Right ventricle myocardium inferior (tissue), 1 donor: Measurements from ENCODE around the gene LCP1. TPM values are rescaled to one million over a fixed set of nuclear protein-coding genes. Genes with fewer than 3 reads are reported as not detected.
A peak's percentile ranks its signal among the peaks of the same experiment; 100 is the strongest.
"Not testable (repeated sequence)": the region's sequence is repeated elsewhere in the genome, so short reads cannot be mapped to it uniquely, and the experiment has no call there.

Experiments used
- ATAC-seq: fragments of 200-7000 bp; cut with Tn5 transposase; one replicate; pipeline ENCODE4 v1.9.1; 2020; ENCODE audit warnings: mild to moderate bottlenecking, moderate library complexity
- DNase-seq: peaks from one replicate; pipeline ENCODE4 v3.0.0; 2021; ENCODE audit errors: missing footprints
- intact Hi-C: fragments of 100-400 bp; cut with DNase I; formaldehyde crosslinking; loops from one replicate; pipeline ENCODE4 v1.11.0; 2022
- total RNA-seq: library from RNA; stranded (reverse); fragmentation: NEBNext Ultra II Directional; extraction: Animal tissue kit (Norgen Biotek cat#: 25700); gene quantifications from one replicate; pipeline ENCODE4 v1.2.1, GENCODE V29; 2021
- donor health status: DM: no; HTN: yes; CAD: no; lungs with severe emphysema.

The LCP1 gene
- total RNA-seq, 1 donor from 2014 or later, result 26.4 TPM

- intact Hi-C loops, result no loop called here
- no peak for DNase-seq
- ATAC-seq, result no peak
Measured at GRCh38 chr13:46166224-46166584, 15.8 kb downstream of the LCP1 start.

DNA sequence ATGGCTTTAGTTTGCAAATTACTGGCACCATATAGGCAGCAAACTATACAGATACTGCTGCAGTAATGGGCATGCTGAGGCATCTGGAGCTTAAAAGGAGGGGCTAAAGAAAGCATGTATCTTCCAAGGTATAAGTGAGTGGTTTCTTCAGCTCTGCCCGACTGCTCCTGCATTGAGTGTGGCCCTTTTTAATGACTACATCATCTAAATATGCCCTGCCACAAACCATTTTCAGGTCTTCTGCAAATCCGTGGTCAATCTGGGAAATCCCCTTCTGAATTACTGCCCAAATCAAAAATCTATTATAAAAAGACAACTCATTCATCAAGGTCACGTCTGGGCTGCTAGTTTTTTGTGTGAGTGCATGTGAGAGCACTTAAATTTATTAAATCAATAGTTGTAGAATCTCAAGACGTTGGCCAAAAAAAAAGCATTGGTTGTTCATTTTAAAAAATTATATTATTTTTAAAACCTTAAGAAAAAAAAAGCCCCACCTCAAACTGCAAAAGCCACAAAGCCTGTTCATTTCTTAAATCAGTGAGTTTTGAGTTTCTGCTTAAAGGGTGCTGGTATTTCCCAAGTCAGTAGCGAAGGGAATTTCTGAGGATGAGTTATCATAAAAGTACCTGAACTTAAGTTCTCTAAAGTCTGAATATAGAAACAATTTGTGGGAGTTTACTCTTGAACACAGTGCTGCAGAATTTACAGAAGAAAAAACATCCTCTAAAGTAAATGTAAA, 16.3 kb downstream of the LCP1 start:
- no peak for ATAC-seq
- DNase-seq, result no peak
- intact Hi-C loops, result no loop called here

DNA sequence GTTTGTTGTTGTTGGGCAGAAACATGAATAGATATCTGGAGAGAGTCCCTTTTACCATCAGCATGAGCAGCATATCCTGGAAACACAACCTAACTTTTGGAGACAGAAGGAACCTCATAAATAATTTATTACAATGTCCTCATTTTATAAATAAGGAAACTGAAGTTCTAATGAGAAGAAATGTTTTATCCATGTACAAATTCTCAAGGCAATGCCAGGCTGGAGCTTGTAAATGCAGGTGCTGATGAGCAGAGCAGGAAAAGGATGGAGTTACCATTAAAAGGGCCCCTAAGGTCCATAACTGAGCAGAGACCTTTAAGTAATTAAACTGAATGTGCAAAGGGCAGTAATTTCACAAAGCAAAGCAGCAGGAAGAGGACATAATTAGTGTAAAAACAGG, 17.3 kb downstream of the LCP1 start:
- intact Hi-C loops, result loop anchor here (5.0 kb wide), 1 partner anchor 542 kb away; no protein-coding TSS in a partner anchor
- ATAC-seq (no peak), DNase-seq (no peak)

- not testable (repeated sequence) for DNase-seq, ATAC-seq
- intact Hi-C loops, result loop anchor here (5.0 kb wide), 1 partner anchor 540 kb away; no protein-coding TSS in a partner anchor
Measured at GRCh38 chr13:46162741-46163140, 19.2 kb downstream of the LCP1 start.

DNA sequence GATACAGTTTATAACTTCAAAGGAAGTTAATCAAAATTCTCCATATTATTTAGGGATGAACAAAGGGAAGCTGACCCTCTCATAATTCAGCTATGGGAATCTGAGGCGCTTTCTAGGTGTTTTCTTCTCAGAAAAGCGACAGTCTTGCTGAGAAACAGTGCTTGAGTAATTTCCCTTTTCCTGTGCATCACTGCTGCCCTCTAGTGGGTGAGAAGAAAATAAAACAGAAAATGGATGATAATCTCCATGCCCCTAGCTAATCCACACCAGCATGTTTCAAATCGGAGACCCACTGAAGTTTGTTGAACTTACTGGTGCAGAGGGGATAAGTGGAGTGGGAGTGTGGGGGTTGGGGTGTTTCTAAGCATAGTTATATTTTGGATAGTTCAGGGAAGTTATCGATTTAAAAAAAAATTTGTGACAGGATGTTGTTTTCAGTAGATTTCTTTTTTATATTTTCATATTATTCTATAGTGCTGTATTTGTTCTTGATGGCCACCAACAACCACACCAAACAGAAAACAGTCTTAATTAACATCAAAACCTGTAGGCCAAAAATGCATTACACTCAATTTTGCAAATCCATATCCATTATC, 21.4 kb downstream of the LCP1 start:
- DNase-seq (no peak), ATAC-seq (peak; percentile 52)
- intact Hi-C loops, result loop anchor here (5.0 kb wide), 1 partner anchor 538 kb away; no protein-coding TSS in a partner anchor

- DNase-seq (no peak), ATAC-seq (no peak)
- intact Hi-C loops, result loop anchor here (5.0 kb wide), 1 partner anchor 538 kb away; no protein-coding TSS in a partner anchor
Measured at GRCh38 chr13:46160065-46160464, 21.9 kb downstream of the LCP1 start.

DNA sequence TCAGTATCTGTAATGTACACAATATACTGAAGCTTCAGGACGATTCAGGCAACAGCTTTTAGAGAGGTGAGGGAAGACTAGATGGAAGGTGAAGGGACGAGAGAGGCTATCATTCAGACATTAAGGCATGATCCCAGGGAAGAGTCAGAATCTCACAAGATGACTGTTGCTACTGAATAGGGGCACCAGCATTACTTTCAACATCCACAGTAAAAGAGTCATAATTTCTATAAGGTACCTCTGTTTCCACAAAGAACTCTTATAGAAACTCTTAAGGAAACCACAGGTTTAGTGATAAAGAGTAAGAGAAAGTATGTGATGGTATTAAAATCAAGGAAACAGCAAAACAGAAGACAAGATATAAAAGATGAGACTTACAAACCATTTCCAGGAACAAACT, 23.0 kb downstream of the LCP1 start:
- DNase-seq (no peak), ATAC-seq (no peak)
- intact Hi-C loops, result no loop called here

DNA sequence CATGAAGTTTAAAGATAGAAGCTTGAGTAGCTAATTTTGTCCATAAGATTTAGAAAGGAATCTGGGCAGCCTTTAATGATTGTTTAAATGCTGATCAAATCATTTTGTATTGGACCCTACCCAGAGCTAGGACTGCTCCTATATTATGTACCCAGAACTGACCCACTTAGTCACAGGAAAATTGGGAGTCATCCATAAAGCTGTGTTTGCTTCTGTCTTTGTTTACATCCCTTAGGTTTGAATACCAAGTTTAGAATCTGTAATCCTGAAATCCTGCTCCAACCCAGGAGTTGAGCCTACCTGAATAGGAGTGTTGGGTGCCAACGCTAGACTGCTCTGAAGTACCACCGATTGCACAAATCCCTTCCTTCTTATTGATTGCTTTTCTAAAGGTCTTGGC, 23.8 kb downstream of the LCP1 start:
- DNase-seq, result no peak
- ATAC-seq, result no peak
- intact Hi-C loops, result no loop called here

DNA sequence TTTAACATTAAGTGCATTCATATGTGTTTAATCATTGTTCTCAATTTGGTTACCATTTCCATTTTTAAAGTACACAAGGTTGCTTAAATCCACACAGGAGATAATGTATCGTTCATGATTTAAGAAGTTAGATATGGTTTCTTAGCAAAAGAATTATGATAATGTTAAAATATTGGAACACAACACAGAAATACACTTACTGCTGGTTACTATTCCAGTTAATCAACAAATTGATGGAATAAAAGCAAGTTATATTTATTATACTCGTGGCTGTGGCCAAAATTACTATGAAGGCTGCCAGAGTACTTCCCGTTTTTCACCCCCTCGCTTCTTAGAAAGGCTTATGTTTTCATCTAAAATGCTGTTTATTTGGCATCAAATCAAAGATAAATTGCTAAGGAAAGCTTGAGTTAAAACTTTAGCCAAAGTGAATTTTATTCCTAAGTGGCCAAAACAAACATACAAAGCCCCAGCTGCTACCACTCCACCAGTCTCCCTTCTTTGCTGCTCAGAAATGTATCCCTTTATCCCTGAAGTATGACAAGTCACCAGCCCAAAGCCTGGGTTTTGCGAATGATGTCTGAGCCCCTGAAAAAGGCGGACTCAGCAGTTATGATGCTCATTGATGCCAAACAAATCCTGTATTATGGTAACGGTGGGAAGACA, 27.7 kb downstream of the LCP1 start:
- intact Hi-C loops, result no loop called here
- ATAC-seq (peak; percentile 34), DNase-seq (no peak)

DNA sequence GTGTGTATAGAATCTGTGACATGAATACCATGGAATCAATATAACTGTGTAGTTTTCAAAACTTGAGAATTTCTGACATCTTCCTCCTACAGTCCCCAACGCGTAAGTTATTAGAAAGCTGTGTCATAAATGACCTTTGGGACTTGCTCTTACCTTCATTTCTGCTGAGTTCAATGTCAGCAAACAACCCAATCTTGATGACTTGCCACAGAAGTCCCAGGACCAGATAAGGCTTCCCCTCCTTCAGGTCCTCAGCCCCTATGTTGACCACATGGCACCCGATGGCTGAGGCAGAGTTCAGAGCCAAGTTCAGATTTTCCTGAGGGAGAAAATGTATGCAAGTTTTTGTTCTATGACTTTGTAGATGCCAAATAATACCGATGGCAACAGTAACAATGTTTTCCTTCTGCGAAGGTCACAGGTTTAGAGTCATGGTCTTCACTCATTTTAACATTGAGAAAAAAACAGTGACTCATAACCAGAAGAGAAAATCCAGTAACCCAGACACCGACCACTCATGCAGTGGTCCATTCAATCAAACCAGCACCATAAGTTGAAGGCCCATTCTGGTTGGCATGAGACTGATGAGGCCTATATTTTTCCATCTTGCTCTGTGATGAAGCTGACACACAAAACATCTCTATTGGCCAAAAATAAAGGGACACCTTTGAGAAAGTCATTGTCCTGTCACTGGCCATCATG, 29.2 kb downstream of the LCP1 start:
- ATAC-seq (no peak), DNase-seq (no peak)
- intact Hi-C loops, result no loop called here

DNA sequence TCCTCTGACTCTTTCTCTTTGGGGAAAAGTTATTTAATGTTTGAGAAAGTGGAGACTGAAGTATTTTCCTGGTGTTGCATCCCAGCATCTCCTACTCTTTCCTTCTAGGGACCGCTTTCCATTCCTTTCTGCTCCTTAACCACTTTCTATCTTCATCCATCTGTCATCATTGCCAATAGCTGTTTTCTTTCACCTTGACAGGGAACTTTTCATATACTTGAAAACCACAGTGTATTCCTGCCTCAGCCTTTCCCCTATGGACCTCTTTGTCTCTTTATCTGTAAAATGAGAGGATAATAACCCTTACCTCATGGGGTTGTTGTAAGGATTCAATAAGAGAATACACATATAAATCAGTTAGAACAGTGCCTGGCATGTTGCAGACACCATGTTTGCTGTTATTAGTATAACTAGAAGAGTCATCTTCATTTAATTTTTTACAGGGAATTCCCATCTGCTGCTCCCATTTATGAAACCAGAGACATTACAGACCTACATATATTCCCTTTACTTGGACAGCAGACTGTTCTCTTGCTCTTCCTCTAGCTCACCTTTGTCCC, 31.8 kb downstream of the LCP1 start:
- no peak for ATAC-seq
- DNase-seq, result no peak
- intact Hi-C loops, result no loop called here

GRCh38 chr13:46149272-46150133, 32.5 kb downstream of the LCP1 start:
- intact Hi-C loops, result no loop called here
- DNase-seq (no peak), ATAC-seq (no peak)

DNA sequence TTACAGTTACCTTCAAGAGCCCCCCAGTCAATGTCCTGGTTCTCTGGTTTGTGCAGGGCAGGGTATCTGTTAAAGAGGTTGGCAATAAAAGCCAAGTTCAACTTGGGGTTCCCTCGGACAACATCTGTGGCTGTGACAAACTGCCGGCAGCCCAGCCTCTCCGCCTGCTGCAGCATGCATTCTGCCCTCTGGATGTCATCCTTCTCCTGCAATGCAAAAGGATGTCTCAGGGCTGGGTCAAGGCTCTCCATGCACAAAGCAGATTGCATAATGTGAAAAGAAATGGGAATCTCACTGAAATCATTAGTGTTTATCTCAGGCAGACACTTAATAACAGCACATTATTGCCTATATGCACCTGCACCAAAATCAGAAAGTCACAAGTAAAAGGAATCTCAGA, 35.1 kb downstream of the LCP1 start:
- no peak for ATAC-seq
- intact Hi-C loops, result no loop called here
- no peak for DNase-seq

DNA sequence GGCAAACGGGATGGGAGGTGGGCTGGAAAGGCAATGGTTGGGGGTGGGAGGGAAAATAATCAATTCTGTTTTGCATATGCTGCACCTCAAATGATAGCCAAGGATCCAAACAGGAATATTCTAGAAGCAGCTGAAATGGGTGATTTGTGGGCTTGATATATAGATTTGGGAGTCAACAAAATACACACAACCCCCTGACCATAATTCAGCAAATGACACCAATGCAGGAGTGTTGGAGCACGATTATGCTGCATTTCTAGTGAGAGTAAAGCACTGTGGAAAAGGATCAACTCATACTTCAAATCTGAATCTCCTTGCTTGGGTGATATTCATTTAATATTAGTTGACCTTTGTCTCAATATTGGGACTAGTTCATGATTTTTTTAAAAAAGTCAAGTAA, 36.0 kb downstream of the LCP1 start:
- ATAC-seq (no peak), DNase-seq (no peak)
- intact Hi-C loops, result no loop called here

GRCh38 chr13:46145135-46145534, 36.8 kb downstream of the LCP1 start:
- DNase-seq (no peak), ATAC-seq (no peak)
- intact Hi-C loops, result no loop called here

DNA sequence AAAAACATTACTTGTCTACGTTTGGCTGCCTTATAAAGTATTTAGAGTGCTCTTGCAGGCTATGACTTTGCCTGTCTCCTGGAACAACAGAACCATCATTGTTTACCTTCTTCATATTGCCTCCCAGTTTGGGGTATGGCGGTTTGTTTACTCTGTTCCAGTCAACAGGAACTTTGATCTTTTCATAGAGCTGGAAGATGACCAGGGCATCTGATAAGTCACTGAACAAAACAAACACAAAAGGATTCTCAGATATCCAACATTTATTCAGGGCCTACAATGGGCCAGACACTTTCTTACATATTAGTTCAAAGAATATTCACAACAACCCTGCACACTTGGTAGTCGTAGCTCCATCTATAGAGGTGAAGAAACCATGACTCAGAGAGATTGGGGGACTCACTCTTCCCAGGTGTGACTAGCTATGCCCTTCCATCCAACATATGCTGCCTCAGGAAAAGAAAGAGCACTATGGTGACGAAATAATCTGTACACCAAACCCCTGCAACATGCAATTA, 38.7 kb downstream of the LCP1 start:
- intact Hi-C loops, result no loop called here
- ATAC-seq (no peak), DNase-seq (no peak)

GRCh38 chr13:46142776-46143175, 39.2 kb downstream of the LCP1 start:
- intact Hi-C loops, result no loop called here
- no peak for DNase-seq

DNA sequence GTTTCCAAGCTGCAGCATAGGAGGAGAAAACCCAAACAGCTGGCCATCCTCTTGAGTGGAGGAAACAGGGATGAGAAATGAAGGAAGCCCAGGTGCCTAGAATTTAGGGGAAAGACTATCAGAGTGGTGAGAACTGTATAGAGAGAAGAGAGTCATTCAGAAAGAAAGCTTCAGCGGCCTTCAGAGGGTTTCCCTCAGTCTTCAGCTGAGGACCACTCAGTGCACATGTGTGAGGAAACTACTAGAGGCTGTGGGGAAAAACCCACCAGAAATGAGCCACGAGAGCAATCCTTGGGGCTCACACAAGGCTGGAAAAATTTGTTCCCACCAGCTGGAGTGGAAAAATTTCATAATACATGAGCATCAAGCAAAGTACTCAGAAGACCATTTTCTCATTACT, 41.9 kb downstream of the LCP1 start:
- DNase-seq (no peak), ATAC-seq (no peak)
- intact Hi-C loops, result no loop called here

More at GRCh38 chr13:46142776-46143175, 39.2 kb downstream of the LCP1 start:
- no peak for ATAC-seq
